ENCODE measurements around the gene ARHGAP4. TPM values are rescaled to one million over a fixed set of nuclear protein-coding genes. Genes with fewer than 3 reads are reported as not detected.

The ARHGAP4 gene
- total and polyA plus RNA-seq, 7 donors = 8.4 to 122 (median 17.3) TPM

GRCh38 chrX:153865685-153866084, 60.4 kb downstream of the ARHGAP4 start:
- Histone ChIP-seq H3K4me1 (no peaks in the 10 kb centered on the region), H3K9me3 (no peaks in the 10 kb centered on the region), H3K36me3 (no peaks in the 10 kb centered on the region), H3K27me3 (peaks cover 0 to 4% (median 0%) of the 10 kb centered on the region in 3 donors), H3K27ac (no peak overlapping the region), H3K4me3 (no peak overlapping the region)
- WGBS, 2 donors = 90 to 94% methylated on average over 9 of the region's 9 CpGs
- TF ChIP-seq EP300 (IDR thresholded peaks at IDR 0.05) = no peak
- no peak for TF ChIP-seq POLR2AphosphoS5 (IDR thresholded peaks at IDR 0.05)
- TF ChIP-seq, protein P1, sequence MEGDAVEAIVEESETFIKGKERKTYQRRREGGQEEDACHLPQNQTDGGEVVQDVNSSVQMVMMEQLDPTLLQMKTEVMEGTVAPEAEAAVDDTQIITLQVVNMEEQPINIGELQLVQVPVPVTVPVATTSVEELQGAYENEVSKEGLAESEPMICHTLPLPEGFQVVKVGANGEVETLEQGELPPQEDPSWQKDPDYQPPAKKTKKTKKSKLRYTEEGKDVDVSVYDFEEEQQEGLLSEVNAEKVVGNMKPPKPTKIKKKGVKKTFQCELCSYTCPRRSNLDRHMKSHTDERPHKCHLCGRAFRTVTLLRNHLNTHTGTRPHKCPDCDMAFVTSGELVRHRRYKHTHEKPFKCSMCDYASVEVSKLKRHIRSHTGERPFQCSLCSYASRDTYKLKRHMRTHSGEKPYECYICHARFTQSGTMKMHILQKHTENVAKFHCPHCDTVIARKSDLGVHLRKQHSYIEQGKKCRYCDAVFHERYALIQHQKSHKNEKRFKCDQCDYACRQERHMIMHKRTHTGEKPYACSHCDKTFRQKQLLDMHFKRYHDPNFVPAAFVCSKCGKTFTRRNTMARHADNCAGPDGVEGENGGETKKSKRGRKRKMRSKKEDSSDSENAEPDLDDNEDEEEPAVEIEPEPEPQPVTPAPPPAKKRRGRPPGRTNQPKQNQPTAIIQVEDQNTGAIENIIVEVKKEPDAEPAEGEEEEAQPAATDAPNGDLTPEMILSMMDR (IDR thresholded peaks at IDR 0.05) = no peak
- TF ChIP-seq POLR2A (IDR thresholded peaks at IDR 0.05) = no peak
- DNase-seq = no peak
- intact Hi-C loops (cut with DNase I) = no loop called here

GRCh38 chrX:153865321-153865580, 60.8 kb downstream of the ARHGAP4 start:
- 94 to 97% methylated on average over 11 of the region's 11 CpGs for WGBS, 2 donors
- Histone ChIP-seq H3K9me3 (no peaks in the 10 kb centered on the region), H3K27ac (no peak overlapping the region), H3K4me3 (no peak overlapping the region), H3K27me3 (peaks cover 0 to 2% (median 0%) of the 10 kb centered on the region in 3 donors), H3K4me1 (no peaks in the 10 kb centered on the region), H3K36me3 (no peaks in the 10 kb centered on the region)
- no peak for DNase-seq
- intact Hi-C loops (cut with DNase I) = no loop called here
- TF ChIP-seq, protein P1 (IDR thresholded peaks at IDR 0.05) = no peak
- TF ChIP-seq POLR2A (IDR thresholded peaks at IDR 0.05) = no peak

DNA sequence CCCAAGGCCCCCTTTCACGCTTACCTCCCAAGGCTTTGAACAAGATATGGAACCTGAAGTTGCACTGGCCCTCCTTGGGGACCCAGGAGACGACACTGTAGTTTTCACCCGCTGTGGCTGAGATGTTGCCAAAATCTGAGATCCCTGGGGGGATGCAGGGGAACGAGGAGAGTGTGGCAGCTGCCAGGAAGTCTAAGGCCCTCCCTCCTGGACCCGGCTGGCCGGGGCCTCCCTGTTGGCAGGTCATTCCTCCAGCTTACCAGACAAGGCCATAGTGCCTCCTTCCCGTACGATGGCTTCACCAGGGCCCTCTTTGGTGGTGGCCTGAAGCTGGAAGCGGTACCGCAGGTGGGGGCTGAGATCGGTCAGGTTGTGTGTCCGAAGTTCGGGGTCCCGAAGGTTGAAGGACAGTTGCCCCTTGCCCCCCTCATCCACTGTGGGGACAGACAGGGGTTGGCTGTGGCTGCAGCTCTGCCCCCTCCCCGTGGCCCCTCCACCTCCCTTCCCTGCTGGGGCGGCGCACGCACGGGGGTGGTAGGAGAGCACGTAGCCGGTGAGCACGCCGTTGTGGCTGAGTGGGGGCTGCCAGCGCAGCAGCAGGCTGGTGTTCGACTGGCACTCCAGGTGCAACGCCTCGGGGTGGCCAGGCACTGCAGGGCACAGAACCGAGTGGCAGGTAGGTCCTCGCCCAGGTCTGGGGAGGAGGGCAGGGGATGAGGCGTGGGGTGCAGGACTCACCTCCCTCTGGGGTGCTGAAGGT, 61.3 kb downstream of the ARHGAP4 start:
- H3K4me1 ChIP-seq = no peaks in the 10 kb centered on the region
- peak; percentile 58 for DNase-seq
- H3K27ac ChIP-seq = no peak overlapping the region
- TF ChIP-seq, protein P1 (IDR thresholded peaks at IDR 0.05) = no peak
- no peak for TF ChIP-seq POLR2AphosphoS5 (IDR thresholded peaks at IDR 0.05)
- TF ChIP-seq EP300 (IDR thresholded peaks at IDR 0.05) = no peak
- TF ChIP-seq POLR2A (IDR thresholded peaks at IDR 0.05) = no peak
- WGBS, 2 donors = 86% methylated on average over 30 of the region's 30 CpGs
- no peaks in the 10 kb centered on the region for H3K9me3 ChIP-seq
- intact Hi-C loops (cut with DNase I) = no loop called here
- H3K27me3 ChIP-seq = no peaks in the 10 kb centered on the region
- no peak overlapping the region for H3K4me3 ChIP-seq
- no peaks in the 10 kb centered on the region for H3K36me3 ChIP-seq

- TF ChIP-seq POLR2AphosphoS5 (IDR thresholded peaks at IDR 0.05) (no peak), EP300 (IDR thresholded peaks at IDR 0.05) (no peak), POLR2A (IDR thresholded peaks at IDR 0.05) (no peak)
- TF ChIP-seq, protein P1 (IDR thresholded peaks at IDR 0.05) = no peak
- no peak for DNase-seq
- no peaks in the 10 kb centered on the region for H3K4me1 ChIP-seq
- no peaks in the 10 kb centered on the region for H3K36me3 ChIP-seq
- no peaks in the 10 kb centered on the region for H3K9me3 ChIP-seq
- no peaks in the 10 kb centered on the region for H3K27me3 ChIP-seq
- intact Hi-C loops (cut with DNase I) = no loop called here
- H3K27ac ChIP-seq = no peak overlapping the region
- H3K4me3 ChIP-seq = no peak overlapping the region
- 84 to 95% methylated on average over 10 of the region's 10 CpGs for WGBS, 2 donors
These were observed 62.0 kb downstream of the ARHGAP4 start for GRCh38 chrX:153864101-153864500.
